Measurements from ENCODE around the gene MCF2L.

MCF2L gene

DNA sequence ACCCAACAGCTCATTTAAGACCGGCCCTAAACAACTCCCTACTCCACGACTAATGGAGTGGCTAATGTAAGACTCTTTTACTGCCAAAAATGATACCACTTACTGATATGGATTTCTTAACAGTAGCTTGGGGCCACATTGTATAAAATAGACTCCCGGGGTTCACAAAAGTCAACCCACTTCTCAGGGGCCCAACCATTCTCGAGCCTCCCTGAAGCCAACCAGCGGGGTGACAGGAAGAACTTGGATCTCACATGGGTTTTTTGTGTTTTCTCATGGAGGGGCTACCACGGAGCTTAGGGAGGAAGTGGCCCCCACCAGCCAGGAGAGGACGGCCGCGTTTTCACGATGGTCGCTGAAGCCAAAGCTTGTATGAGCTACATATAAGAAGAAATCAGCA lies 8.1 kb downstream of the MCF2L start:
- DNase-seq (ENCODE audit: low read depth) = no peak
- no peak overlapping the region for H3K4me3 ChIP-seq (ENCODE audit: low read depth, low read length)

DNA sequence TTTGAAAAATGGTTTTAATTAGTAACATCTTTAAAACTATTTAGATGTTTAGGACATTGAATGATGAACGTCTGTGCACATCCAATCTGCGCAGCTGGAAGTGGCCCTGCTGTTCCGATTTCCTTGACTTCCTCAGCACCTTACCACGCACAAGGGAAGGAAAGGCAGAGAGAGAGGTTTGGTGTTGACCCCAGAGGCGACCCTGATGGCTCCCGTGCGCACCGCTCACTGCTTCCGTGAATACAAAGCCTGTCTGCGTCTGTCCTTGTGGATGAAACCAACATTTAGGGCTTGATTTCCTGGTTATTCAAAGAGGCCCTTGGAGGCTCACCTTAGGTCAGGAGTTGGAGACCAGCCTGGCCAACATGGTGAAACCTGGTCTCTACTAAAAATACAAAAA lies 8.5 kb downstream of the MCF2L start:
- H3K4me3 ChIP-seq (ENCODE audit: low read depth, low read length) = no peak overlapping the region
- no peak for DNase-seq (ENCODE audit: low read depth)

DNA sequence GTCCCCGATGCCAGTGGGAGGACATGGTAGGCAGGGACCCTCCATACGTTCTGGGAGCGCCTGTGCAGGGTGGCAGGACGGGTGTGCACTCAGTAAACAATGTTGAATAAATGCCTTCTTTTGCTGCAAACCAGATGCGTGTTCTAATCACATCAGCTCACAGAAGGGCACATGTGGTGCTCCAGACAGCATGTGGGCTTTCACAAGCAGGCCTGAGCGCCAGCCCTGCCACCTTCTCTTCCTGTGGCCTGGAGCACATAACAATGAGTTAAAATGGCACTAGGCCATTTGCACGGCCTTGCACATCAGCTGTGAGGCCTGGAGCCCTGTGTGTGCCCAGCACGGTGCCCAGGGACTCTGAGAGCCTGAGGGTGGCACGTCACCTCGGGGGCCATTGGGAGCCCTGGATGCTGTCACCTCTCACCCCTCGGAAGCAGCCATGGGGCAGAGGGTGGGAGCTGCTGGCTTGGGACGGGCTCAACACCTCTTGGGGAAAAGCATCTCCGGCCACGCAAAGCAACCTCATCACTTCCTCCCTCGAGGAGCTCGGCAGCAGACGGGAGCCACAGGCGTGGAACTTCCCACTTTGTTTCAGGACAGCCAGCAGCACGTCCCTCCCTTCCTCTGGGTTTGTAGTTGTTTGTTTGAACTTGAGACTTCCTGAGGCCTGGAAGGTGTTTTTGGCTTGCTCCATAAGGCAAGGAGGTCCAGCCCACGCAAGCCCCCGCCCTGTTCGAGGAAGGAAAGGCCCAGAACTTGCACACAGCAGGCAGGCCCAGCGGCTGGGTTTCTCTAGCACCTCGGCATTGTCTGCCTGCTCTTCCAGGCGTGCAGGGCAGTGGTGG lies 9.8 kb downstream of the MCF2L start:
- no peak for DNase-seq (ENCODE audit: low read depth)
- no peak overlapping the region for H3K4me3 ChIP-seq (ENCODE audit: low read depth, low read length)

DNA sequence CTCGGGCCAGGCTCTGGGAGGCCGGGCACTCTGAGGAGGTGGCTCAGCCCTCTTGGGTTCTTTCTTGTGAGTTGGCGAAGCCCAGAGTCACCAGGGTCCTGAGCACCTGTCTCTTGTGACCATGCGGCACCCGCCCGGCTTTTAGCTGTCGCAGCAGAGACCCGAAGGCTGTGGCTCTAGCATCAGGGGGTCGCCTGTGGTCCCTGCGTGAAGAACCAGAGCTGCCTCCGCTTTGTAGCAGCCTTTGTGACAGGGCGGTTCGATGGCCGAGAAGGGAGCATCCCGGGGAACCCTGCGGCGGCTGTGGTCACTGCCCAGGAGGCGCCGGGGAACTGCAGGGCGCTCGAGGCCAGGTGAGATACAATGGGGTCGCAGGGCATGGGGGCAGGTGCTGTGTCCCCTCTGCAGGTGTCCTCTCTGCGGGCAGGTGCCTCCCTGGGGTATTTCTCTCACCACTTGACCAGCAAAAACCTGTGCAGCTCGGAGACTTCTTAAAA lies 10.4 kb downstream of the MCF2L start:
- H3K4me3 ChIP-seq (ENCODE audit: low read depth, low read length) = no peak overlapping the region
- DNase-seq (ENCODE audit: low read depth) = no peak

DNA sequence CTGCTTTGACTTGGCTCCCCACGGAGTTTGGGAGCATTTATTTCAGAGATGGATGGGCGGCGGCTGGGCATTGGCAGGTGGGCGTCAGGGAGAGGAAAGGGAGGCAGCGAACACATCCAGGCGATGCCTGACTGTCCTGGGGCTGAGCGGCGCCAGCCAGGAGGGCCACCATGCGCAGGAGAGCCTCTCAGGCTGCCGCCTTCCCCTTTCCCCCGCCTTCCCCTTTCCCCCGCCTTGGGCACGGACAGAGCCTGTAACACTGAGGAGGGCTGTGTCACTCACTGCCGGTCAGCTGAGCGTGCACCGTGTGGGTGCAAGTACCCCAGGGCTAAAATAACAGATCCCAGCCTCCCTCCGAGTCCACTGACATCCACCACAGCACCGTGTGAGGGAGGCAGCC lies 11.4 kb downstream of the MCF2L start:
- no peak overlapping the region for H3K4me3 ChIP-seq (ENCODE audit: low read depth, low read length)
- DNase-seq (ENCODE audit: low read depth) = no peak

GRCh38 chr13:112981451-112981850 lies 12.4 kb downstream of the MCF2L start:
- no peak overlapping the region for H3K4me3 ChIP-seq (ENCODE audit: low read depth, low read length)

GRCh38 chr13:112982281-112983041 lies 13.4 kb downstream of the MCF2L start:
- no peak overlapping the region for H3K4me3 ChIP-seq (ENCODE audit: low read depth, low read length)
- no peak for DNase-seq (ENCODE audit: low read depth)

More at GRCh38 chr13:112981451-112981850, 12.4 kb downstream of the MCF2L start:
- no peak for DNase-seq (ENCODE audit: low read depth)

GRCh38 chr13:112983042-112983305 lies 14.0 kb downstream of the MCF2L start:
- H3K4me3 ChIP-seq (ENCODE audit: low read depth, low read length) = no peak overlapping the region
- DNase-seq (ENCODE audit: low read depth) = no peak

DNA sequence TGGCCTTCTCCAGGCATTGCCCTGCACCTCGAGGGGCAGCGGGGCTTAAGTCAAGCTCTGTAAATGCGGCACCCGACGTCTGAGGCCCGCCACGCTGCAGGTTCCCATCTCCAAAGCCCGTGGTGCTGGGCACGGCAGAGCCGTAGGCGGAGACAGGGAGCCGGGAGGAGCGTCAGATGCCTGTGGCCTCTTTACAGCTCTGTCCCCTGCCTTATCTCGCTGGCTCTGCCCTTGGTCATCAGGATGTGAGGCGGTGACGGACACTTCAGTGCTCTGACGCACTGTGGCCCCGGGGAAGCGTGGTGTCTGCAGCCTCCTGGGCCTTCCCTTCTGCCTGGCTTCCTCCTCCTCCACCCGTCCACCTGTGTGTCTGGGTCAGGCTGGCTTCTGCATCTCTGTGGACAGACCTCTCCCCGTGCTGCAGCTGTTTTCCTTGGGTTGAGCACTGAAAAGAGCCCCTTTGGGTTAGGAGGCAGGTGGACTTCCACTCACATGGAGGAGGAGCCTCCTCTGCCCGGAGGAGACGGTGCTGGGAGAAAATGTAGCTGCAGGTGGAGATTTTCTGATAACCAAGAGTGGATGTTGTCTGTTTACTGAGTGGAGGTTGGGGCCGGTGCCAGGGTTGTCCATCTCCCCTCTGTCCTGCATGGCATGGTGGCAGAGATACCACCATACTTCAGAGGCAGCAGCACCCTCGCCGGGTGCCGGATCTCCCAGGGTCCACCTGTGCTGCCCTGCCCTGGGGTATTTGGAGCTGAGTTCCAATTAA lies 14.6 kb downstream of the MCF2L start:
- DNase-seq (ENCODE audit: low read depth) = no peak
- H3K4me3 ChIP-seq (ENCODE audit: low read depth, low read length) = no peak overlapping the region

GRCh38 chr13:112984501-112984900 lies 15.5 kb downstream of the MCF2L start:
- no peak overlapping the region for H3K4me3 ChIP-seq (ENCODE audit: low read depth, low read length)
- DNase-seq (ENCODE audit: low read depth) = no peak

GRCh38 chr13:112984954-112985802 lies 16.2 kb downstream of the MCF2L start:
- H3K4me3 ChIP-seq (ENCODE audit: low read depth, low read length) = no peak overlapping the region

DNA sequence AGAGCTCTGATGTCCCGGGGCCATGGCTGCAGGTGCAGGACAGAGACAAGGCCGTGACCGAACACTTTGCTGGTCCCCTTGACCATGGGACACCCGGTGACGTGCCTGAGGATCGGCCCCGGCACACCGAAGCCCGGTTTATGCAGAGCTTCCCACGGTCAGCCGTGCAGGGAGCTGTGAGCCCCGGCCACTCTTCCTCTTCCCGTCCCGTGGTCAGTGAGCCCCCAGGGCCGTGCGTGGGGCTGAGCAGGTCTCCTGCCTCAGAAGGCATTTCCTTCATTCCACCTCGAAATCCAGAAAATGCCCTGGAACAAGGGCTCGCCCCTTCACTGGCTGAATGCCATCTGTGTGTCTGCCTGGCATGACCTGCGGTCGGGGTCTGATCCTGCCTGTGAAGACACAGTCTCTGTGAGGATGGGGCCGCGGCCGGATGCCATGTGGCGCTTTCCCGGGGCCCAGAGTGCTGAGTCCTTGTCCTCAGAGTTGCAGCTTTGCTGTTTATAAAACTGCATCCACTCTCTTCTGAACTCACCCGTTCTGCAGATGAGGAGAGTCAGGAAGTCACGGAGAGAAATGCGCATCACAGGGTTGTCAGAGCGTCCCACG lies 16.9 kb downstream of the MCF2L start:
- H3K4me3 ChIP-seq (ENCODE audit: low read depth, low read length) = no peak overlapping the region
- no peak for DNase-seq (ENCODE audit: low read depth)

More at GRCh38 chr13:112984954-112985802, 16.2 kb downstream of the MCF2L start:
- DNase-seq (ENCODE audit: low read depth) = no peak

DNA sequence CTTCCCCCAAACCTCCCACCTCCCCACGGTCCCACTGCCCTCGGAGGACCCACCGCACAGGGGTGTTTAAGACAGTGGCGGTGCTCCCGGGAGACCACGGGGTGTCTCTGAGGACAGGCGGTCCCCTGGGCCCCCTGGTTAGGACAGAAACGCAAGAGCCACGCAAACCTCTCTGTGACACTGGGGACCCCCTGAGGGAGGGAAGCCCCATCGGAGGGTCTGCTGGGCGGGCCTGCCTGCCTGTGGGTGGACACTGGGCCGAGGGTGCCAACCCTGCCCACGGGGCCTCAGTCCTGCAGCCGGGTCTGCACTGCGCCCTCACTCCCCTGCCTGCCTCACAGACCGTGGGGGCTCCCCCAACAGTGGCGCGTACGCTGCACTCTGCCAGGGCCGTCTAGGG lies 17.5 kb downstream of the MCF2L start:
- H3K4me3 ChIP-seq (ENCODE audit: low read depth, low read length) = no peak overlapping the region
- DNase-seq (ENCODE audit: low read depth) = no peak

DNA sequence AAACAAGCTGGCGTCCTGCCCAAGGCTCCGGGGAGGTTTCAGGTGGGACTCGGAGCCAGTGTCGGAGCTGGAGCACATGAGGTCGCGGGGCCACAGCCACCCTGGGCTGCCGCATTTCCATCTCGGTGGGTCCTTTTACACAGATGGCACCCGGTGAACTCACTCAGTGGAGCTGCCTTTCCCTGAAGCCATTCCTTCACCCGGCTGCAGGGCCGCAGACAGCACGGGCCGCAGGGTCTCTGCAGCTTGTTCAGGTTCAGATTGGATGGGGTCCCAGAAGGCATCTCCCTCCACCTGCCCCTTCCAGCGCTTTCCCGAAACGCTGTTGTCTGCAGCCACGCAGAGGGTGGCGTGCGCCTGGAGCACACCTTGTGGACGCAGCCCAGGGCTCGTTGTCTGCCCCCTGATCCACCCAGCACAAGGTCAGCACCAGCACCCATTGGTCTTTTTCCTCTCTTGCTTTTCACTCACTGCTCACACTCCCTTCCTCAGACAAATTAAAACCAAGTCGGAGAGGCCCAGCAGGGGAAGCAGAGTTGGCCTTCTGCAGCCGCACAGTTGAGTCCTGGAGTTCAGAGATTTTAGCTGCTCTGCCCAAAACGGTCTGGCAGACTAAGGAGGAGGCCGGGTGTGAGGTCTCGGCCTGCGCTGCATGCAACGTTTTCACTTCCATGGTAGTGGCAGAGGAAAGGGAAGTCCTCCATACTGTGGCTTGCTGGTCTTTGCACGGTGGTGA lies 18.1 kb downstream of the MCF2L start:
- DNase-seq (ENCODE audit: low read depth) = no peak
- H3K4me3 ChIP-seq (ENCODE audit: low read depth, low read length) = no peak overlapping the region

DNA sequence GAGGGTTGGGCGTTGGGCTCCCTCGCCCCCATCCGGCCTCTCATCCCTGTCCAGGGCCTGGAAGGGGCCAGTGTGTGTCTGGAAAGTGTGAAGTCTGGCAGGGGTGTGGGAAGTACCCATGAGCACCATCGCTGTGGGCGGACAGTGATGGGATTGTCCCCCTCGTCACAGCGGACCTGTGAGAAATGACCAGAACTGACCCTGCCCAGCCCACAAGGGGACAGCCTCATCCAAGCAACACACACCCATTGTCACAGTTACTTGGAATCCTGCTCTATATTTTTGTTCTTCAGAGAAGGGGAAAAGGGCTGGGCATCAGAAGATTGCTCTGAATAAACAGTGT lies 18.6 kb downstream of the MCF2L start:
- H3K4me3 ChIP-seq (ENCODE audit: low read depth, low read length) = no peak overlapping the region
- DNase-seq (ENCODE audit: low read depth) = no peak

DNA sequence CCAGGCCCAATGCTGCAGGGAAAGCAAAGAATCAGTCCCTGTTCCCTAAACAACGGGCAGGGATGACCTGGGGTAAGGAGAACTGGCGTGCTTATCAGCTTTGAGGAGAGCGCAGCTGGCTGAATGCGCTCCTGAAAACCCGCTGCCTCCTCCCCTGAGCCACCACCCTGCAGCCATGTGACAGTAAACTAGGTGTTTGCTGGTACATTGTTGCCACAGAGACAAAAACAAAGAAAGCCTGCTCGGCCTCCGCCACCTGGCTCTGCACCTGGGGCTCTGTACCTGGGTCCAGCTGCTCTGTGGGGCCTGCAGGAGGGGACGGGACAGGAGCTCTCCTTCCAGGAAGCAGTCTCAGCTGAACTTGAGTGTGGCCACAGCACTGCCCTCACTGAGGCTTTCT lies 21.8 kb downstream of the MCF2L start:
- no peak for DNase-seq (ENCODE audit: low read depth)
- H3K4me3 ChIP-seq (ENCODE audit: low read depth, low read length) = no peak overlapping the region

GRCh38 chr13:112991609-112992008 lies 22.6 kb downstream of the MCF2L start:
- no peak overlapping the region for H3K4me3 ChIP-seq (ENCODE audit: low read depth, low read length)

GRCh38 chr13:112992931-112993680 lies 24.1 kb downstream of the MCF2L start:
- H3K4me3 ChIP-seq (ENCODE audit: low read depth, low read length) = no peak overlapping the region
- DNase-seq (ENCODE audit: low read depth) = no peak

More at GRCh38 chr13:112991609-112992008, 22.6 kb downstream of the MCF2L start:
- no peak for DNase-seq (ENCODE audit: low read depth)

All from skeletal muscle cell (primary cell).